ENCODE measurements around the gene XG.
A peak's percentile ranks its signal among the peaks of the same experiment; 100 is the strongest.

The XG gene

DNA sequence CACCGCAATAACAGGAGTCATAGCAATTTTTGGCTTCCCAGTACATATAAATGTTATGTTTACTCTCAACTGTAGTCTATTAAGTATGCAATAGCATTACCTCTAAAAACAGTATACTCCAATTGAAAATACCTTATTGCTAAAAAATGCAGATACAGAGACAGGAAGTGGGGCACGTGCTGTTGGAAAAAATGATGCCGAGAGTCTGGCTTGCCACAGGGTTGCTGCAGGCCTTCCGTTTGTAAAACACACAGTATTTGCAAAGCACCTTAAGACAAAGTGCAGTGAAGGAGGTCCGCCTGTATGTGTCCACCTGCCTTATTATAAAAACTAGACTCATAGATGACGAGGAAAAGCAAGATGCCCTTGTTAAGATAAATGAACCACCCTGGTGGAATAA lies 37.3 kb upstream of the XG start:
- H3K4me3 ChIP-seq = no peak overlapping the region
- no peaks in the 10 kb centered on the region for H3K27me3 ChIP-seq
- peaks cover 0 to 25% (median 8%) of the 10 kb centered on the region in 4 donors for H3K4me1 ChIP-seq
- intact Hi-C loops (cut with DNase I; ENCODE audit: low total_unique reads) = no loop called here
- DNase-seq = no peak
- TF ChIP-seq, protein P1, sequence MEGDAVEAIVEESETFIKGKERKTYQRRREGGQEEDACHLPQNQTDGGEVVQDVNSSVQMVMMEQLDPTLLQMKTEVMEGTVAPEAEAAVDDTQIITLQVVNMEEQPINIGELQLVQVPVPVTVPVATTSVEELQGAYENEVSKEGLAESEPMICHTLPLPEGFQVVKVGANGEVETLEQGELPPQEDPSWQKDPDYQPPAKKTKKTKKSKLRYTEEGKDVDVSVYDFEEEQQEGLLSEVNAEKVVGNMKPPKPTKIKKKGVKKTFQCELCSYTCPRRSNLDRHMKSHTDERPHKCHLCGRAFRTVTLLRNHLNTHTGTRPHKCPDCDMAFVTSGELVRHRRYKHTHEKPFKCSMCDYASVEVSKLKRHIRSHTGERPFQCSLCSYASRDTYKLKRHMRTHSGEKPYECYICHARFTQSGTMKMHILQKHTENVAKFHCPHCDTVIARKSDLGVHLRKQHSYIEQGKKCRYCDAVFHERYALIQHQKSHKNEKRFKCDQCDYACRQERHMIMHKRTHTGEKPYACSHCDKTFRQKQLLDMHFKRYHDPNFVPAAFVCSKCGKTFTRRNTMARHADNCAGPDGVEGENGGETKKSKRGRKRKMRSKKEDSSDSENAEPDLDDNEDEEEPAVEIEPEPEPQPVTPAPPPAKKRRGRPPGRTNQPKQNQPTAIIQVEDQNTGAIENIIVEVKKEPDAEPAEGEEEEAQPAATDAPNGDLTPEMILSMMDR (IDR thresholded peaks at IDR 0.05) = no peak
- no peaks in the 10 kb centered on the region for H3K9me3 ChIP-seq
- H3K36me3 ChIP-seq = peaks cover 55 to 70% (median 64%) of the 10 kb centered on the region in 3 donors
- no peak overlapping the region for H3K27ac ChIP-seq

DNA sequence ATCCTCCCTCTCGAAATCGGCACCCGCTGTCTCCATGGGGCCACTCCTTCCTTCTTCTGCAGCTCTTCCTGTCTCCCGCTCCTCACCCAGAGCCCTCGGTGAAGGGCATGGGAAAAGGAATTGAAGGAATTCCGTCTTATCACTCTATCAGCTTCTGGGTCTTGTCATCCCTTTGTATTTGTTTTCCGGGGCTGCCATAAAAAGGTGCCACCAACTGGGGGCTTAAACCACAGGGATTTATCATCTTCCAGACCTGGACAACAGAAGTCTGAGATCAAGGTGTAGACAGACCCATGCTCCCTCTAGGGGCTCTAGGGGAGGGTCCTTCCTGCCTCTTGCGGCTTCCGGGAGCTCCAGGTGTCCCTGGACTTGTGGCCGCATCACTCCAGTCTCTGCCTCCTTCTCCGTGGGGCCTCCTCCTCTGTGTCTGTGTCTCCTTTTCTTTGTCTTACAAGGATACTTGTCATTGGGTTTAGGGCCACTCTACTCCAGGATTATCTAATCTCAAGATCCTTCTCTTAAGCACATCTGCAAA lies 36.7 kb upstream of the XG start:
- peaks cover 0 to 19% (median 3%) of the 10 kb centered on the region in 4 donors for H3K4me1 ChIP-seq
- DNase-seq = no peak
- intact Hi-C loops (cut with DNase I; ENCODE audit: low total_unique reads) = no loop called here
- H3K9me3 ChIP-seq = no peaks in the 10 kb centered on the region
- no peak overlapping the region for H3K27ac ChIP-seq
- no peak overlapping the region for H3K4me3 ChIP-seq
- H3K27me3 ChIP-seq = no peaks in the 10 kb centered on the region
- peaks cover 61 to 76% (median 70%) of the 10 kb centered on the region in 3 donors for H3K36me3 ChIP-seq
- TF ChIP-seq, protein P1 (IDR thresholded peaks at IDR 0.05) = no peak

DNA sequence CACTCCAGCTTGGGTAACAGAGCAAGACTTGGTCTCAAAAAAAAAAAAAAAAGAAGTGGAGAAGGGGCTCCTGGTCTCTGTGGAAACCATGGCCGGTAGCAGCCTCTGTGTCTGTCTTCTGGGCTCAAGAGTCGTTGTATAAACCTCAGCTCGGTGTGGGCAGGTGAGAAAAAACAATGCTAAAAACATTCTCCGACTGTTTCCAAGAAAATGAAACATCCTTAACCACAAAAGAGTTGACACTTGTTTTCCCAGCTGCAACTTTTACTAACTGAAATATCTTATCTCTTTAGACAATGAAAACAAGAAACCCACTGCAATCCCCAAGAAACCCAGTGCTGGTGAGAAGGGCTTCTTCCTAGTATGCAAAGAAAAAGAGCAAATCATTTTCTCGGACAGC lies 34.5 kb upstream of the XG start:
- TF ChIP-seq, protein P1 (IDR thresholded peaks at IDR 0.05) = no peak
- no peaks in the 10 kb centered on the region for H3K9me3 ChIP-seq
- H3K27ac ChIP-seq = no peak overlapping the region
- peak in 1 of 2 donors; percentile 1 for DNase-seq
- no peak overlapping the region for H3K4me3 ChIP-seq
- no peaks in the 10 kb centered on the region for H3K27me3 ChIP-seq
- H3K4me1 ChIP-seq = peaks cover 0 to 6% (median 0%) of the 10 kb centered on the region in 4 donors
- H3K36me3 ChIP-seq = peaks cover 78 to 87% (median 87%) of the 10 kb centered on the region in 3 donors
- intact Hi-C loops (cut with DNase I; ENCODE audit: low total_unique reads) = no loop called here

DNA sequence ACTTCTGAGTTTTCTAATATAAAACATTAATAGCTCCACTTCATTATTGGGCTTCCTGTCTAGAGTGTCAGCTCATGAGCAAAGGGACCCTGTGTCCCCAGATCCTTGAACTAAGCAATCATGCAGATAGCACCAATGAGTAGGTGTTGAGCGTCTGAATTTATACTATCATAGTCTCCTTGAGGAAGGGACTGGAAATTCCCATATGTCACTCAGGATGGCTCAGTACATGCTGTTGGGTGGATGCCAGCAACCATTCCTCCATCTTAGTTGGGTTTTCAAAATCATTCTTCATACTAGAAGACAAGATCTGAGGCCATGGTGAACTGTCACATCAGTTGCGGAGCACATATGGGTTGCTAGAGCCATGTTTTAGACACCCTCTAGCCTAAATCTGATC lies 33.0 kb upstream of the XG start:
- no peak overlapping the region for H3K27ac ChIP-seq
- peaks cover 90 to 93% (median 92%) of the 10 kb centered on the region in 3 donors for H3K36me3 ChIP-seq

DNA sequence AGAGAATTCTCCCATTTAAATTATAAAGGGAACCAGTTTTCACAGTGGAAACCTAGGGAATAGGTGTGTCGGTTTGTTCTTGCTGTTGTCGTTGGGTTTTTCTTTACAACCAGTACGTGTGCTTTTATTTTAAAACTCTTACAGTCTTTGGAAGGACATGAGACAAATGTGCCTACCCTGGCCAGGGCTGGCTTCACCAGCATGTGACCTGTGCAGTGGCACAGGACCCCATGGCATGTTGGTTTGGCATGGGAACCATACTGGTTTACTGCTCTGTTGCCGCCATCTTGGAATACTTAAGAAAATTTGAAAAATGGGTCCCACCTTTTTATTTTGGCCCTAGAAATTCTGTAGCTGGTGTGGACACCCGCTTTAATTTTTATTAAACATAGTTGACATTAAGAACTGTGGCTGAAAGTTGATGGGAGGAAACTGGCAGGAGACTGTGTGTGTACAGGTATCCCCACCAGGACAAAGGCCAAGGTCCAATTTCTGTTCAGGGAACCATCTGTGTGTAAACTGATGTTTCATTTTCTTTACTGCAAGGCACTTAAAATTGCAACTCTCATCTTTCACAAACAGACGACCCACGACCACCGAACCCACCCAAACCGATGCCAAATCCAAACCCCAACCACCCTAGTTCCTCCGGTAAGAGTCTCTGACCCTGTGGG lies 31.9 kb upstream of the XG start:
- intact Hi-C loops (cut with DNase I; ENCODE audit: low total_unique reads) = no loop called here
- TF ChIP-seq, protein P1 (IDR thresholded peaks at IDR 0.05) = no peak
- Histone ChIP-seq H3K27ac (no peak overlapping the region), H3K9me3 (no peaks in the 10 kb centered on the region), H3K36me3 (peaks cover 95 to 99% (median 97%) of the 10 kb centered on the region in 3 donors), H3K4me3 (no peak overlapping the region), H3K4me1 (no peaks in the 10 kb centered on the region), H3K27me3 (no peaks in the 10 kb centered on the region)
- peak in 1 of 2 donors; percentile 15 for DNase-seq

More for the DNA sequence above, 33.0 kb upstream of the XG start:
- intact Hi-C loops (cut with DNase I; ENCODE audit: low total_unique reads) = no loop called here
- no peak overlapping the region for H3K4me3 ChIP-seq
- peaks cover 0 to 2% (median 0%) of the 10 kb centered on the region in 4 donors for H3K4me1 ChIP-seq
- H3K9me3 ChIP-seq = no peaks in the 10 kb centered on the region
- H3K27me3 ChIP-seq = no peaks in the 10 kb centered on the region
- DNase-seq = peak in 1 of 2 donors; percentile 32
- TF ChIP-seq, protein P1 (IDR thresholded peaks at IDR 0.05) = no peak

Data from tibial artery (tissue), 4 donors.